Measurements from ENCODE around the gene FAS.

GRCh38 chr10:89064748-89065147 is 74.2 kb downstream of the FAS start:
- TF ChIP-seq PHTF2 (CRISPR knock-in tag; IDR thresholded peaks at IDR 0.05) (no peak), TAF1 (IDR thresholded peaks at IDR 0.05; ENCODE audit: control insufficient read depth, extremely low read depth, insufficient read depth, low read length, severe bottlenecking) (no peak), TFE3 (CRISPR knock-in tag; IDR thresholded peaks at IDR 0.05) (no peak), GABPA (tag; conservative IDR thresholded peaks at IDR 0.05; ENCODE audit: low read depth) (no peak), RAD51 (IDR thresholded peaks at IDR 0.05; ENCODE audit: borderline replicate concordance, low read depth) (no peak), RAD21 (CRISPR knock-in tag; conservative IDR thresholded peaks at IDR 0.05 in 1 of 2, IDR thresholded peaks at IDR 0.05 in 1 of 2) (no peak), POLR2A (conservative IDR thresholded peaks at IDR 0.05) (no peak), ZBTB26 (CRISPR knock-in tag; IDR thresholded peaks at IDR 0.05) (no peak), HCFC1 (IDR thresholded peaks at IDR 0.05; ENCODE audit: low read depth, low read length) (no peak), ZNF512 (tag; IDR thresholded peaks at IDR 0.05) (no peak), USF1 (CRISPR knock-in tag; IDR thresholded peaks at IDR 0.05) (no peak), ZNF707 (CRISPR knock-in tag; conservative IDR thresholded peaks at IDR 0.05) (no peak), TARDBP (IDR thresholded peaks at IDR 0.05) (no peak), ZNF274 (IDR thresholded peaks at IDR 0.05; ENCODE audit: borderline replicate concordance, low read depth, low read length) (no peak)

All from K562 (cell line).